Measurements from ENCODE around the gene DPH5.

DNA sequence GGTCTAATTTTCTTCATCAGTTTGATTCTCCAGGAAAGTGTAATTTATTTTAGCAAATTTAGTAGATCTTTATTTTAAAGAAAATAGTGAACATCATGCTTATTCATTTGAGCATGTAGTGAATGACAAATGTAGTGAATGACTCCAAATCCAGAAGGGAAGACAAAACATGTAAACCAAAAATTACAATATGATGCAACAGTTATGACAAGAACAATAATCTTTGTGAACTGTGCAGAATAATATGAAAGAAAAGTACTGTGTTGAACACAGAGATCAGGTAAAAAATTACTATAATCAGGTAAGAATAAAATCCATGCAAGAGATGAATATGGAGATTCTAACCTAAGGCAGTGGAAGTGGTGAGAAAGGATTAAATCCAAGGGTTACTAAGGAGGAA, 30.0 kb upstream of the DPH5 start:
- no peak for TF ChIP-seq POLR2A (IDR thresholded peaks at IDR 0.05)
- TF ChIP-seq, protein P1, sequence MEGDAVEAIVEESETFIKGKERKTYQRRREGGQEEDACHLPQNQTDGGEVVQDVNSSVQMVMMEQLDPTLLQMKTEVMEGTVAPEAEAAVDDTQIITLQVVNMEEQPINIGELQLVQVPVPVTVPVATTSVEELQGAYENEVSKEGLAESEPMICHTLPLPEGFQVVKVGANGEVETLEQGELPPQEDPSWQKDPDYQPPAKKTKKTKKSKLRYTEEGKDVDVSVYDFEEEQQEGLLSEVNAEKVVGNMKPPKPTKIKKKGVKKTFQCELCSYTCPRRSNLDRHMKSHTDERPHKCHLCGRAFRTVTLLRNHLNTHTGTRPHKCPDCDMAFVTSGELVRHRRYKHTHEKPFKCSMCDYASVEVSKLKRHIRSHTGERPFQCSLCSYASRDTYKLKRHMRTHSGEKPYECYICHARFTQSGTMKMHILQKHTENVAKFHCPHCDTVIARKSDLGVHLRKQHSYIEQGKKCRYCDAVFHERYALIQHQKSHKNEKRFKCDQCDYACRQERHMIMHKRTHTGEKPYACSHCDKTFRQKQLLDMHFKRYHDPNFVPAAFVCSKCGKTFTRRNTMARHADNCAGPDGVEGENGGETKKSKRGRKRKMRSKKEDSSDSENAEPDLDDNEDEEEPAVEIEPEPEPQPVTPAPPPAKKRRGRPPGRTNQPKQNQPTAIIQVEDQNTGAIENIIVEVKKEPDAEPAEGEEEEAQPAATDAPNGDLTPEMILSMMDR (IDR thresholded peaks at IDR 0.05): no peak
